K562 (cell line): ENCODE data around the gene KNSTRN. TPM values are rescaled to one million over a fixed set of nuclear protein-coding genes. Genes with fewer than 3 reads are reported as not detected.

Experiments
- CREB5 ChIP-seq: fragments of 250-450 bp; sonication (Bioruptor Pico); IDR thresholded peaks from 2 replicates; pipeline ENCODE4 v1.5.0; 2020; ENCODE audit warnings: mild to moderate bottlenecking
- CSDE1 ChIP-seq, 2 experiments: fragments of 450-650 bp; IDR thresholded peaks; 2 replicates each; pipeline ENCODE4 v1.6.1; 2016; ENCODE audit warnings: mild to moderate bottlenecking in 1 of 2
- ETS2 ChIP-seq: IDR thresholded peaks from 2 replicates; pipeline ENCODE4 v1.6.1; 2016; ENCODE audit warnings: borderline replicate concordance, missing genetic modification characterization, mild to moderate bottlenecking, moderate library complexity, missing compliant biosample characterization; ENCODE audit not compliant: poor library complexity, severe bottlenecking
- FOSL1 ChIP-seq: fragments of 200-800 bp; sonication (Bioruptor generic); conservative IDR thresholded peaks from 2 replicates; pipeline ENCODE4 v1.6.1; 2016; ENCODE audit warnings: missing genetic modification characterization, missing compliant biosample characterization
- HDAC3 ChIP-seq: fragments of 450-650 bp; IDR thresholded peaks from 2 replicates; pipeline ENCODE4 v1.6.1; 2018; ENCODE audit warnings: borderline replicate concordance, mild to moderate bottlenecking, moderate library complexity; ENCODE audit not compliant: partially characterized antibody
- MAZ ChIP-seq, 2 experiments: fragments of 450-650 bp in 1 of 2; sonication (generic) in 1 of 2; formaldehyde crosslinking; IDR thresholded peaks in 1 of 2; conservative IDR thresholded peaks in 1 of 2; 2 replicates each; pipeline versions ENCODE4 v1.4.0 to v1.5.0; 2020; ENCODE audit warnings: mild to moderate bottlenecking in 1 of 2, missing genetic modification reagents in 1 of 2
- MNT ChIP-seq, 2 experiments: fragments of 450-650 bp; conservative IDR thresholded peaks; 2 replicates each; pipeline ENCODE4 v1.6.1; 2017; ENCODE audit warnings: mild to moderate bottlenecking in 2 of 2, moderate library complexity in 2 of 2
- MTF1 ChIP-seq: fragments of 250-450 bp; sonication (Bioruptor Pico); IDR thresholded peaks from 2 replicates; pipeline ENCODE4 v1.9.0; 2021; ENCODE audit warnings: moderate library complexity, mild to moderate bottlenecking, inconsistent platforms, borderline replicate concordance
- NCOA2 ChIP-seq, 2 experiments: fragments of 450-650 bp; IDR thresholded peaks; 2 replicates each; pipeline ENCODE4 v1.6.1; 2018; ENCODE audit warnings: mild to moderate bottlenecking in 2 of 2, moderate library complexity in 1 of 2; ENCODE audit not compliant: partially characterized antibody in 2 of 2
- NUFIP1 ChIP-seq: fragments of 450-650 bp; IDR thresholded peaks from 2 replicates; pipeline ENCODE4 v1.6.1; 2018; ENCODE audit not compliant: partially characterized antibody
- PKNOX1 ChIP-seq: fragments of 450-650 bp; IDR thresholded peaks from 2 replicates; pipeline ENCODE4 v1.6.1; 2016
- POLR2AphosphoS5 ChIP-seq: IDR thresholded peaks from 2 replicates; pipeline ENCODE4 v1.6.1; 2011; ENCODE audit warnings: mild to moderate bottlenecking, low read depth, low read length, moderate library complexity; ENCODE audit not compliant: control insufficient read depth, insufficient read depth
- POLR3G ChIP-seq: IDR thresholded peaks from 2 replicates; pipeline ENCODE4 v1.6.1; 2011; ENCODE audit not compliant: insufficient read length, insufficient replicate concordance; ENCODE audit errors: extremely low read depth
- POU5F1 ChIP-seq: fragments of 150-350 bp; IDR thresholded peaks from 2 replicates; pipeline ENCODE4 v1.6.1; 2014; ENCODE audit warnings: borderline replicate concordance, low read length, low read depth, mild to moderate bottlenecking; ENCODE audit not compliant: partially characterized antibody
- PPARD ChIP-seq: fragments of 250-450 bp; sonication (Bioruptor Pico); IDR thresholded peaks from 2 replicates; pipeline ENCODE4 v1.8.0; 2022; ENCODE audit warnings: inconsistent platforms, mild to moderate bottlenecking, moderate library complexity
- SAFB ChIP-seq: fragments of 200-400 bp; formaldehyde crosslinking; IDR thresholded peaks from 2 replicates; pipeline ENCODE4 v1.6.1; 2017; ENCODE audit warnings: low read depth, low read length, borderline replicate concordance
- TARDBP ChIP-seq: fragments of 450-650 bp; IDR thresholded peaks from 2 replicates; pipeline ENCODE4 v1.6.1; 2016
- ZBTB43 ChIP-seq: sonication (generic); formaldehyde crosslinking; IDR thresholded peaks from 2 replicates; pipeline ENCODE4 v1.8.0; 2023; ENCODE audit warnings: mild to moderate bottlenecking, missing genetic modification reagents
- ZNF12 ChIP-seq: sonication (generic); formaldehyde crosslinking; IDR thresholded peaks from 2 replicates; pipeline ENCODE4 v1.4.0; 2020; ENCODE audit warnings: mild to moderate bottlenecking, missing genetic modification reagents
- ZNF778 ChIP-seq: fragments of 450-650 bp; formaldehyde crosslinking; IDR thresholded peaks from 2 replicates; pipeline ENCODE4 v1.4.0; 2020; ENCODE audit warnings: mild to moderate bottlenecking, moderate library complexity
- polyA plus RNA-seq, 8 experiments: library from polyadenylated mRNA; depleted of rRNA in 4 of 8; stranded (reverse) in 5 of 8; unstranded in 3 of 8; fragments of >200 nt; fragmentation: Nextera tagmentation in 2 of 8; fragmentation: Illumina TruSeq in 1 of 8; extraction: Ambion mirVana in 2 of 8; extraction: Trizol in 1 of 8; gene quantifications; 2 replicates each; pipeline versions ENCODE4 v1.2.1 to v1.2.3, GENCODE V29; 2011 to 2014; ENCODE audit warnings: inconsistent platforms in 1 of 8, missing spikeins in 1 of 8
- total RNA-seq, 7 experiments: library from RNA; depleted of rRNA in 6 of 7; stranded (reverse); fragments of >200 nt in 6 of 7; fragmentation: Illumina TruSeq in 2 of 7; extraction: Trizol in 2 of 7; gene quantifications; 2 replicates each; pipeline versions ENCODE4 v1.2.1 to v1.2.3, GENCODE V29; 2011 to 2021; ENCODE audit warnings: low replicate concordance in 1 of 7

The KNSTRN gene
- total and polyA plus RNA-seq, 9 of the 15 experiments (the other 6 are each of a cell fraction or from before 2014, with no cell fraction given): 48.7 to 88.2 (median 66.3) TPM

DNA sequence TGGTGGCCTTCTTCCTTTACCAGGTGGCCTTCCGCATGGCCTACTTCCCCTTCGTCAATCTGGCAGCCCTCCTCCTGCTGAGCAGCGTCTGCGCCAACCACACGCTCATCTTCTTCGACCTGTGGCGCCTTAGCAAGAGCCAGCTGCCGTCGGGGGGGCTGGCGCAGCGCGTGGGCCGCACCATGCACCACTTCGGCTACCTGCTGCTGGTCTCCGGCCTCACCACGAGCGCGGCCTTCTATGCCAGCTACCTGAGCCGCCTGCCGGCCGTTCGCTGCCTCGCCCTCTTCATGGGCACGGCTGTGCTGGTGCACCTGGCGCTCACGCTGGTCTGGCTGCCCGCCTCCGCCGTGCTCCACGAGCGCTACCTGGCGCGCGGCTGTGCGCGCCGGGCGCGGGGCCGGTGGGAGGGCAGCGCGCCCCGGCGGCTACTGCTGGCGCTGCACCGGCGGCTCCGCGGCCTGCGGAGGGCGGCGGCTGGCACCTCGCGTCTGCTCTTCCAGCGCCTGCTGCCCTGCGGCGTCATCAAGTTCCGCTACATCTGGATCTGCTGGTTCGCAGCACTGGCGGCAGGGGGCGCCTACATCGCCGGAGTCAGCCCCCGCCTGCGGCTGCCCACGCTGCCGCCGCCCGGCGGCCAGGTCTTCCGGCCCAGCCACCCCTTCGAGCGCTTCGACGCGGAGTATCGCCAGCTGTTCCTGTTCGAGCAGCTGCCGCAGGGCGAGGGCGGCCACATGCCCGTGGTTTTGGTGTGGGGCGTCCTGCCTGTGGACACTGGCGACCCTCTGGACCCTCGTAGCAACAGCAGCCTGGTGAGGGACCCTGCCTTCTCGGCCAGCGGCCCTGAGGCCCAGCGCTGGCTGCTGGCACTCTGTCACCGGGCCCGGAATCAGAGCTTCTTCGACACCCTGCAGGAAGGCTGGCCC is 14.6 kb upstream of the KNSTRN start (continued):
- TF ChIP-seq CREB5 (CRISPR knock-in tag) (no peak), FOSL1 (tag) (no peak; the same call in 1 of the 2 replicates), ETS2 (tag) (no peak), POLR2AphosphoS5 (peak; percentile 21; the same call in 1 of the 2 replicates), NUFIP1 (no peak), POLR3G (no peak), PKNOX1 (no peak), MTF1 (CRISPR knock-in tag) (no peak), PPARD (CRISPR knock-in tag) (no peak), ZNF12 (peak; percentile 73; the same call in 1 of the 2 replicates), SAFB (no peak), NCOA2 (IDR thresholded peaks at IDR 0.05; ENCODE audit: partially characterized antibody in 2 of 2) (no peak), ZNF778 (CRISPR knock-in tag) (no peak), MNT (conservative IDR thresholded peaks at IDR 0.05) (peak in 1 of 2 experiments; percentile 59; a peak in 1 of 4 replicates), POU5F1 (no peak), ZBTB43 (CRISPR knock-in tag) (no peak), TARDBP (no peak; the same call in 1 of the 2 replicates), HDAC3 (no peak), CSDE1 (IDR thresholded peaks at IDR 0.05) (no peak), MAZ (CRISPR knock-in tag; conservative IDR thresholded peaks at IDR 0.05 in 1 of 2, IDR thresholded peaks at IDR 0.05 in 1 of 2) (peak; percentile 73 to 97)
